ENCODE results near the gene DLEC1. TPM values are rescaled to one million over a fixed set of nuclear protein-coding genes. Genes with fewer than 3 reads are reported as not detected.

DLEC1 gene
- total and polyA plus RNA-seq, 2 of the 4 experiments (the other 2 are of a cell fraction): 0.03 TPM; not detected in 1

DNA sequence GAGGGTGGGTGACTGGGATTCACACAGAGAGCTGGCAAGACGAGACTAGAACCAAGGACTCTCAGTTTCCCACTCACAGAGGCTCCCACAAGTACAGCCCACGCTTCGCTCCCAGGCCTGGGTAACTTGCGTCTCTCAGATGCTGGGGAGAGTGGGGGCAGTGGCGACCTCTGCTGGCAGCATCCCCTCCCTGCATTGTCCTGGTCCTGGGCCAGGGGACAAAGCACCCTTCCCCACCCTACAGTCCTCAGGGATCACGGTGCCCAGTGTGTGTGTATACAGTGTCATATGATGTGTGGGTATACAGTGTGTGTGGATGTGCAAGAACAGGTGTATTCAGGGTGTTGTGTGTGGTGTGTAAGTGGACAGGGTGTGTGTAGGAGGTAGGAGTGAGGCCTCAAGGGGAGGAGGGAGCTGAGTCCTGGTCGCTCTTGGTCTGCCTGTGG lies 35.6 kb upstream of the DLEC1 start:
- Histone ChIP-seq H2BK5ac (ENCODE audit: low read depth, low read length, poor library complexity, severe bottlenecking) (no peak overlapping the region), H3K9me1 (ENCODE audit: insufficient read depth, low read length) (peaks cover 15% of the 10 kb centered on the region), H3K9ac (ENCODE audit: low read depth, low read length) (no peak overlapping the region), H3K27me3 (ENCODE audit: control insufficient read depth, insufficient read depth, low read length) (no peaks in the 10 kb centered on the region), H2BK15ac (ENCODE audit: low read depth, low read length) (no peak overlapping the region), H2AK5ac (ENCODE audit: low read depth, low read length) (peak overlapping the region; percentile 48; the same call in 1 of the 2 replicates), H3K4me1 (ENCODE audit: control insufficient read depth, insufficient read depth, low read length) (peaks cover 7% of the 10 kb centered on the region), H4K91ac (ENCODE audit: insufficient read depth, low read depth, low read length) (no peak overlapping the region), H4K5ac (ENCODE audit: low read depth, low read length) (no peak overlapping the region), H4K20me1 (ENCODE audit: insufficient read depth, low read length) (peaks cover 8% of the 10 kb centered on the region; the same call in 1 of the 2 replicates), H2AFZ (replicated peaks; ENCODE audit: low read length, poor library complexity) (peak overlapping the region; percentile 46), H3K4me2 (ENCODE audit: low read depth, low read length) (no peak overlapping the region), H3K4me3 (ENCODE audit: insufficient read depth, low read depth, low read length) (no peak overlapping the region), H3K36me3 (ENCODE audit: control insufficient read depth, insufficient read depth, low read length) (peaks cover 19% of the 10 kb centered on the region), H3K4ac (ENCODE audit: low read depth, low read length) (no peak overlapping the region), H3K18ac (ENCODE audit: low read depth, low read length) (no peak overlapping the region), H3K79me1 (ENCODE audit: low read depth in 1 of 2, low read length in 2 of 2) (peaks cover 3% of the 10 kb centered on the region in 2 experiments; a peak in 1 of 4 replicates), H3K23ac (ENCODE audit: low read depth, low read length) (no peak overlapping the region), H3K27ac (ENCODE audit: insufficient read depth, low read length) (no peak overlapping the region), H2BK20ac (ENCODE audit: low read depth, low read length) (no peak overlapping the region), H3K14ac (replicated peaks; ENCODE audit: low read depth, low read length) (no peak overlapping the region), H3K56ac (ENCODE audit: extremely low read depth, insufficient read depth, low read length) (no peak overlapping the region), H2AK9ac (replicated peaks; ENCODE audit: low read depth, low read length, poor library complexity) (no peak overlapping the region), H3K9me3 (ENCODE audit: control insufficient read depth, insufficient read depth, low read length) (no peaks in the 10 kb centered on the region), H2BK120ac (ENCODE audit: low read depth, low read length) (no peak overlapping the region), H4K8ac (ENCODE audit: low read depth in 2 of 2, low read length in 2 of 2) (no peak overlapping the region)
- in situ Hi-C loops (cut with MboI; ENCODE audit: low sequenced_read_pairs) (no loop called here), dilution Hi-C loops (cut with HindIII; ENCODE audit: low sequenced_read_pairs, unreplicated experiment) (no loop called here), intact Hi-C loops (cut with micrococcal nuclease) (loop anchor here (1.0 kb wide), 1 partner anchor 148 kb away; no protein-coding TSS in a partner anchor)
- CTCF ChIA-PET: interaction anchor here (0.5 to 1.3 kb wide), 3 partner anchors 18 to 148 kb away, joined by 3 to 4 read pairs (median 3); no protein-coding TSS in a partner anchor
- ATAC-seq (ENCODE audit: low read depth): peak; percentile 46
- no CpG with 5 or more reads among the region's 7 CpGs for WGBS, 2 experiments (ENCODE audit: extremely low coverage in 2 of 2, insufficient read length in 1 of 2)
- POLR2A ChIA-PET (ENCODE audit: unreplicated experiment): no interaction called here
- TF ChIP-seq BHLHE40 (IDR thresholded peaks at IDR 0.05; ENCODE audit: low read depth, low read length): no peak
- TF ChIP-seq RCOR1 (IDR thresholded peaks at IDR 0.05; ENCODE audit: insufficient replicate concordance, low read length): no peak
- TF ChIP-seq RFX5 (IDR thresholded peaks at IDR 0.05; ENCODE audit: low read depth, low read length): no peak
- no peak for TF ChIP-seq CEBPB (IDR thresholded peaks at IDR 0.05; ENCODE audit: low read depth, low read length)
- TF ChIP-seq RAD21 (IDR thresholded peaks at IDR 0.05; ENCODE audit: low read length): peak; percentile 71
- TF ChIP-seq CHD1 (IDR thresholded peaks at IDR 0.05; ENCODE audit: low read depth, low read length): no peak
- no peak for TF ChIP-seq FOS (IDR thresholded peaks at IDR 0.05; ENCODE audit: low read depth, low read length)
- TF ChIP-seq, protein P1, sequence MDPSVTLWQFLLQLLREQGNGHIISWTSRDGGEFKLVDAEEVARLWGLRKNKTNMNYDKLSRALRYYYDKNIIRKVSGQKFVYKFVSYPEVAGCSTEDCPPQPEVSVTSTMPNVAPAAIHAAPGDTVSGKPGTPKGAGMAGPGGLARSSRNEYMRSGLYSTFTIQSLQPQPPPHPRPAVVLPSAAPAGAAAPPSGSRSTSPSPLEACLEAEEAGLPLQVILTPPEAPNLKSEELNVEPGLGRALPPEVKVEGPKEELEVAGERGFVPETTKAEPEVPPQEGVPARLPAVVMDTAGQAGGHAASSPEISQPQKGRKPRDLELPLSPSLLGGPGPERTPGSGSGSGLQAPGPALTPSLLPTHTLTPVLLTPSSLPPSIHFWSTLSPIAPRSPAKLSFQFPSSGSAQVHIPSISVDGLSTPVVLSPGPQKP (IDR thresholded peaks at IDR 0.05; ENCODE audit: borderline replicate concordance, low read depth, low read length): no peak
- TF ChIP-seq, protein P2, sequence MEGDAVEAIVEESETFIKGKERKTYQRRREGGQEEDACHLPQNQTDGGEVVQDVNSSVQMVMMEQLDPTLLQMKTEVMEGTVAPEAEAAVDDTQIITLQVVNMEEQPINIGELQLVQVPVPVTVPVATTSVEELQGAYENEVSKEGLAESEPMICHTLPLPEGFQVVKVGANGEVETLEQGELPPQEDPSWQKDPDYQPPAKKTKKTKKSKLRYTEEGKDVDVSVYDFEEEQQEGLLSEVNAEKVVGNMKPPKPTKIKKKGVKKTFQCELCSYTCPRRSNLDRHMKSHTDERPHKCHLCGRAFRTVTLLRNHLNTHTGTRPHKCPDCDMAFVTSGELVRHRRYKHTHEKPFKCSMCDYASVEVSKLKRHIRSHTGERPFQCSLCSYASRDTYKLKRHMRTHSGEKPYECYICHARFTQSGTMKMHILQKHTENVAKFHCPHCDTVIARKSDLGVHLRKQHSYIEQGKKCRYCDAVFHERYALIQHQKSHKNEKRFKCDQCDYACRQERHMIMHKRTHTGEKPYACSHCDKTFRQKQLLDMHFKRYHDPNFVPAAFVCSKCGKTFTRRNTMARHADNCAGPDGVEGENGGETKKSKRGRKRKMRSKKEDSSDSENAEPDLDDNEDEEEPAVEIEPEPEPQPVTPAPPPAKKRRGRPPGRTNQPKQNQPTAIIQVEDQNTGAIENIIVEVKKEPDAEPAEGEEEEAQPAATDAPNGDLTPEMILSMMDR (conservative IDR thresholded peaks at IDR 0.05; ENCODE audit: low read depth, low read length): peak; percentile 76
- TF ChIP-seq SMC3 (IDR thresholded peaks at IDR 0.05; ENCODE audit: low read depth, low read length): peak; percentile 56
- no TSS peak for BruUV-seq (replicated peaks)
- DNase-seq: peak; percentile 33
